Stimulated activated CD4-positive, alpha-beta T cell treated with anti-CD3 and anti-CD28 coated beads, Interleukin-4, amount 100 ng/mL, for 4 hours (primary cell): Measurements from ENCODE around the gene GPR84.
A peak's percentile ranks its signal among the peaks of the same experiment; 100 is the strongest.

ENCODE experiments used
- DNase-seq, 2 experiments: peaks; one replicate each; pipeline ENCODE4 v3.0.0-alpha.2; 2020

Gene GPR84

GRCh38 chr12:54390668-54391551 is 26.6 kb upstream of the GPR84 start:
- DNase-seq = peak; percentile 70 to 72

- DNase-seq = no peak
Observed at GRCh38 chr12:54390176-54390667, 25.9 kb upstream of the GPR84 start.

- DNase-seq = no peak
Observed at GRCh38 chr12:54389607-54390175, 25.4 kb upstream of the GPR84 start.

- no peak for DNase-seq
Observed at GRCh38 chr12:54389134-54389508, 24.8 kb upstream of the GPR84 start.

- DNase-seq = no peak
Observed at GRCh38 chr12:54388237-54389133, 24.2 kb upstream of the GPR84 start.

- DNase-seq = no peak
Observed at GRCh38 chr12:54387114-54387467, 22.8 kb upstream of the GPR84 start.

- no peak for DNase-seq
Observed at GRCh38 chr12:54386403-54387113, 22.3 kb upstream of the GPR84 start.

GRCh38 chr12:54385251-54385914 is 21.1 kb upstream of the GPR84 start:
- DNase-seq = no peak

- no peak for DNase-seq
Observed at GRCh38 chr12:54384591-54385041, 20.3 kb upstream of the GPR84 start, which contains the start of gene ZNF385A. Gene ZNF385A, minus strand, starts transcription at chr12:54384733. Its CDS starts 219 bp downstream, at chr12:54384514.

GRCh38 chr12:54383041-54383609 is 18.8 kb upstream of the GPR84 start:
- DNase-seq = no peak

- no peak for DNase-seq
Observed at GRCh38 chr12:54381136-54381535, 16.9 kb upstream of the GPR84 start.

- DNase-seq = peak; percentile 83 to 88
Observed at GRCh38 chr12:54379398-54380201, 15.3 kb upstream of the GPR84 start.

- no peak for DNase-seq
Observed at GRCh38 chr12:54378796-54379397, 14.6 kb upstream of the GPR84 start.

GRCh38 chr12:54377797-54378515 is 13.7 kb upstream of the GPR84 start:
- DNase-seq = no peak

- no peak for DNase-seq
Observed at GRCh38 chr12:54377007-54377406, 12.7 kb upstream of the GPR84 start.

- DNase-seq = no peak
Observed at GRCh38 chr12:54376596-54376995, 12.3 kb upstream of the GPR84 start.

GRCh38 chr12:54375259-54375579 is 10.9 kb upstream of the GPR84 start:
- no peak for DNase-seq

- DNase-seq = no peak
Observed at GRCh38 chr12:54374562-54375258, 10.4 kb upstream of the GPR84 start.
